Mucosa of gallbladder (tissue), 1 donor: ENCODE measurements around the gene ZNF837. TPM values are rescaled to one million over a fixed set of nuclear protein-coding genes. Genes with fewer than 3 reads are reported as not detected.
"Not testable (repeated sequence)": the region's sequence is repeated elsewhere in the genome, so short reads cannot be mapped to it uniquely, and the experiment has no call there.

Source experiments
- DNase-seq: peaks from one replicate; pipeline ENCODE4 v3.0.0-alpha.2; 2020; ENCODE audit warnings: low spot score
- total RNA-seq: library from RNA; stranded (reverse); gene quantifications from one replicate; pipeline ENCODE4 v1.2.1, GENCODE V29; 2021
- donor health status: DM: no; HTN: no; CAD: no.

The ZNF837 gene
- total RNA-seq, 1 donor from 2014 or later, result 2.9 TPM

DNA sequence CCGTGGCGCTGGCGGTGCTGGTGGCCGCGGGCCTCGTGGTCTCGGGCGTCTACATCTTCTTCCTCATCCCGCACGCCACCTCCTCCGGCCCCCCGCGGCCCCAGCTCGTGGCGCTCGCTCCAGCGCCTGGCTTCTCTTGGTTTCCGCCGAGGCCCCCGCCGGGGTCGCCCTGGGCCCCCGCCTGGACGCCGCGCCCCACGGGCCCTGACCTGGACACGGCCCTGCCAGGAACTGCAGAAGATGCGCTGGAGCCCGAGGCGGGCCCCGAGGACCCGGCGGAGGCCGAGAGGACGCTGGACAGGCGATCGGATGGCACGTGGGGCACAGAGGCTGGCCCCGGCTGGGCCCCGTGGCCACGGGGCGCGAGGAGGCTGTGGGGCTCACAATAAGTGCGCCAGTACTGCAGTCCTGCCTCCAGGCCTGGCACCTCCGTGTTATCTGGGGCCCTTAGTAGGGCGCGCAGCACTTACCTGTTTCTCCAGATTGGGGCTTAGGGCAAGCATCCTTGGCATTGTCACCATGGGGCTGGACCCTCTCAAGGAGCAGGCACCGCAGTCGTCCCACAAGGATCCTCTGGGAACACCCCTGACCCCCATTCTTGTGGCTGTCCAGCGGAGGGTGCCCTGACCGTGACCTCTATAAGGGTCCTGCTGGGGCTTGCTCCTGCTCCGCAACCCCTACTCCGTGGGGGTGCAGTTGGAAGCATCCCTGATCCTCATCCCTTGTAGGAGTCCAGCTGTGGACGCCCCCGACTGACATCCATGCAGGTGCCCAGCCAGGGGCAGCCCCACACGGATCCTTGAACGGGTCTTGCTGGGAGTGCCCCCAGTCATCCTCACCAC, 16.1 kb upstream of the ZNF837 start:
- no peak for DNase-seq

DNA sequence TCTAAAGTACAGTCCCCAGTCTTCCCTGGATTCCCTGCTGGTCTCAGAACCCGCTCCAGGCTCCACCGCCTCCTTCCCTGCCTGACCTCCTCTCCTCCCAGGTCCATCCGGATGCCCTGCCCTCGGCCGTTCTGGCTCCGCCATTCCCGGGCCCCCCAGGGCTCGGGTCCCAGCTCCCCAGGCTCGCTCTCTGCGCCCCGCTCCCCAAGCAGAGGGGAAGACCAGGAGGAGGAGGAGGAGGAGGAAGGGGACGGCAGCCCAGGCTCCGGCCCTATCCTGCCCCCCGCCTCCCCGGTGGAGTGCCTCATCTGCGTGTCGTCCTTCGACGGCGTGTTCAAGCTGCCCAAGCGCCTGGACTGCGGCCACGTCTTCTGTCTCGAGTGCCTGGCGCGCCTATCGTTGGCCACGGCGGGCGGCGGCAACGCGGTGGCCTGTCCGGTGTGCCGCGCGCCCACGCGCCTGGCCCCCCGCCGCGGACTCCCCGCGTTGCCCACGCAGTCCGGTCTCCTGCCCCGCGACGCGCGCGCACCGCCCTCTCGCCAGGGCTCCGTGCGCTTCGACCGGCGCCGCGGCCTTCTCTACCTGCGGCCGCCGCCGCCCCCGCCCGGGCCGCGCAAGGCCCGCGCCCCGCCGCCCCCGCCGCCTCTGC, 15.3 kb upstream of the ZNF837 start:
- DNase-seq, result no peak

DNA sequence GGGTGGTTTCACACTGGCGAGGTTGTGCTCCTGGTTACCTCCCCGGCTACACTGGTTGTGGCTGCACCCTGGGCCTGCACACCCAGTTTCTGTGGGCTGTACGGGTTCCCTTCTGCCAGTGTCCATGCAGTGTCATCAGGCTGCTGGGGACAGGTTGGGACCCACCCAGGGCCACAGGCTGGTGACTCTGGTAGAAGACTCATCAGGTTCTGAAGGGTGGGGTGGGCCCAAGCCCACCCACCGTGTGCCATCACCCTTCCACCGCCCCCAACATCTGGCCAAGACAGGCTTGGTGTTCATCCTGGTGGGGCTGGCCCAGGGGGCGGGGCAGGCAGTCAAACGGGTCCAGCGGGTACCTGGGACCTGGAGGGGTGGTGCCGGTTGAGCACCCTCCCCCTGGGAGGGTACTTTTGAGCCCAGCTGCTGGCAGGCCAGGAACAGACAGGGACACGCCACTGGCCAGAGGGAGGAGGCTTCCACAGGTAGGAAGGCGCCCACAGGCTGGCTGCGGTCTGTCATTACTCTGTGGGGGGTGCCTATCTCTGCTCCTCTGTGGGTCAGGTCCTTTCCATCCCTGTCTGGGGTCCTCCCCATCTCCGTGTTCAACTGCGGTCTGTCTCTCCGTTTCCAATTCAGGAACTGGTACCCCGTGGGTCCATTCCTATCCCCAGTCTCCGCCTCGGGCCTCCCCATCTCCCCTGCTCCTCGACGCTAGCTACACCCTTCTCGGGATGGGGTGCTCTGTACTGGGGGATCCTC, 14.6 kb upstream of the ZNF837 start, which contains the start of gene RNF225:
RNF225 (plus strand) TSS at position 437 of the 759 bp plus-strand sequence. CDS start 434 bp downstream, outside the sequence.
- DNase-seq, result no peak

DNA sequence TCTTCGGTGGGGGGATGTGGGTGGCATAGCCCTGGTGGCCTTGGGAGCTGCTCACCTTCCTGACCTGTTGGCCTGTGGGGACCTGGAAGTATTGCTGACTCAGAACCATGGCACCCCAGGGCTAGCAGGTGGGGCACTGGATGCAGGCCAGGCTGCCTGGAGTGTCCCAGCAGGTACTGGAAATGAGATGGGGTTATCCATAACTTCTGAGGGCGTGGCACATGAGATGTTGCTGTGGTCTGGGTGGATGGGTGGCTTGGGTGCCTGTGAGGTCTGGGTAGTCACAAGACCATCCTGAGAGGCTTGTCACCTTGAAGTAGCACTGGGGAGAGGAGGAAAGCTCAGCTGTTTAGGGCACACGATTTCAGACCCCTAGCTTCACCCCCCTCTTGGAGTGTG, 14.0 kb upstream of the ZNF837 start:
- no peak for DNase-seq

DNA sequence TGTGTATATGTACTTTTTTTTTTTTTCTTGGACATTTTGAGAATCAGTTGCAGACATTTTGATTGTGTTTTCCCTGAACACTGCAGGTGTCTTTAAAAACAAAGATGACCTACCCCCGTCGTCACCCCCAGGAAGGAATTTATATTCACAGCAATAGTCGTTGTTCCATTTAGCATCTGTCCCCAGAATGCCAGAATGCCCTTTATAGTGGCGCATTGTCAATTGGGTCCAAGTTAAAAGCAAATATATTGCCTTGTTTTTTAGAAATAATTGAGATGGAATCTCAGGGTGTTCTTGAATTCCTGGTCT, 12.8 kb upstream of the ZNF837 start:
- DNase-seq, result no peak

DNA sequence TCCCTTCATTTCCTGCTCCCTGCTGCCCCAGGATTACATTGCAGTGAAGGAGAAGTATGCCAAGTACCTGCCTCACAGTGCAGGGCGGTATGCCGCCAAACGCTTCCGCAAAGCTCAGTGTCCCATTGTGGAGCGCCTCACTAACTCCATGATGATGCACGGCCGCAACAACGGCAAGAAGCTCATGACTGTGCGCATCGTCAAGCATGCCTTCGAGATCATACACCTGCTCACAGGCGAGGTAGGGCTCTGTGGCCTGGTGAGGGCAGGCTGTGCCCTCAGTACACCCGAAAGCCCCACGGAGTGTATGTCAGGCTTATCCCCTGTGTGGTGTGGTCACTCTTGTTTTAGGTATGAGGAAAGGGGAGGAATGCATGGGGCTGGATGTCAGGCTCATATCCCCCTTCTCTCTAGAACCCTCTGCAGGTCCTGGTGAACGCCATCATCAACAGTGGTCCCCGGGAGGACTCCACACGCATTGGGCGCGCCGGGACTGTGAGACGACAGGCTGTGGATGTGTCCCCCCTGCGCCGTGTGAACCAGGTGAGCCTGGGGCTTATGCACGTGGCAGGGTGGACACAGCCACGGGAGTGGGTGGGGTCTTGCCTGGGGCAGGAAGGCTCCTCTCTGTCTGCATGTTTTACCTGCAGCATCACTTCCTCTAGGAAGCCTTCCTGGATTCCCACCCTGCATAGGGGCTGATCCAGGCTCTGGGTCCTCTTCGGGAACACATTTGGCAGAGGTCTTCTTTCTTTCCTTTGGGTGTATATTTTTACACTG, 12.3 kb upstream of the ZNF837 start:
- DNase-seq, result no peak

DNA sequence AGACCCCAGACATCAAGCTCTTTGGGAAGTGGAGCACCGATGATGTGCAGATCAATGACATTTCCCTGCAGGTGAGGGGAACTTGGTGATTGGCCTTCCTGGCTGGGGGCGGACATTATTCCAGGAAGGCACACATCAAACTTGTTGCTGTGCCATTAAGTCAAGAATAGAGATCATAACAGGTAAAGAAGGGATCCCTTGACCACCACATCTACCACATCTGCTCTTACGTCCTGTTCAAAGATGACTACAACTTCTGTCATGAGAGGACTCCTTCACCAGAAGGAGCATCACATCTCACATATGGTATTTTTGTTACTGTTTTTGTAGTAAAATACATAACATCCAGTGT, 7.3 kb upstream of the ZNF837 start:
- DNase-seq, result no peak

DNA sequence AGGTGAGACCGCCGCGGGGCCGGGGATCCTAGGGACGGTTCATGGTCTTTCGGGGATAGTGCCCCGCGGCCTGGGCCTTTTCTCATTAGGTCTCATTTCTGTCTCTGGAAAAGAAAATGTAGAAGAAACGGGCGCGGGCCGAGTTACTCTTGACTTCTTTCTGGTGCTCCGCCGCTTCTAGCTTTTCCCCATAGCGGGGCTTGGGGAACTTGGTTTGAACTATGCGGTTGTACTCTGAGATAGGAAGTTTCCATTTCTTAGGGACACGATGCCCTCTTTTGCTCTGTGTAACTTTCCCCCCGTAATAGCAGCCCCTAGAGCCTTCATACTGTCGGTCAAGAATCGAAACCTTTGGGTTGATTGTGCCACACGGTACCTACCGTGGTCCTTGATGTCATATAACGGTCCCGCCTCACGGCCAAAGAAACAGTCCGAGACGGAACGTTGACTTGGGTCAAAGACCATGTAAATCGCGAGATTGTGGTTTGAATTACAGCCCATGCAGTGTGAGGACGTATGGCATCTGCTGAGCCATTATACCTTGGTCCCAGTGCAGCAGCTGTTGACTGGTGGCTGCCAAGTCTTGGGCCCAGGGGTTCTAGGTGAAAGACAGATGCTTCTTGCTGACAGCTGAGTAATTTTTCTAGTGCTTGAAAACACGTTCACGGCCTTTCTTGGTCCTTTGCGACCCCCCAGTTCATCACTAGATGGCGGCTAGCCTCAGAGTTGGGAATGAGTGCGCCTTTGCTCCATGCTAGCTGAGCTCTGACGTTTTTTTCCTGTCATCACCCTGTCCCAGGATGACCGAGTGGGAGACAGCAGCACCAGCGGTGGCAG, 6.7 kb upstream of the ZNF837 start:
- DNase-seq, result no peak

DNA sequence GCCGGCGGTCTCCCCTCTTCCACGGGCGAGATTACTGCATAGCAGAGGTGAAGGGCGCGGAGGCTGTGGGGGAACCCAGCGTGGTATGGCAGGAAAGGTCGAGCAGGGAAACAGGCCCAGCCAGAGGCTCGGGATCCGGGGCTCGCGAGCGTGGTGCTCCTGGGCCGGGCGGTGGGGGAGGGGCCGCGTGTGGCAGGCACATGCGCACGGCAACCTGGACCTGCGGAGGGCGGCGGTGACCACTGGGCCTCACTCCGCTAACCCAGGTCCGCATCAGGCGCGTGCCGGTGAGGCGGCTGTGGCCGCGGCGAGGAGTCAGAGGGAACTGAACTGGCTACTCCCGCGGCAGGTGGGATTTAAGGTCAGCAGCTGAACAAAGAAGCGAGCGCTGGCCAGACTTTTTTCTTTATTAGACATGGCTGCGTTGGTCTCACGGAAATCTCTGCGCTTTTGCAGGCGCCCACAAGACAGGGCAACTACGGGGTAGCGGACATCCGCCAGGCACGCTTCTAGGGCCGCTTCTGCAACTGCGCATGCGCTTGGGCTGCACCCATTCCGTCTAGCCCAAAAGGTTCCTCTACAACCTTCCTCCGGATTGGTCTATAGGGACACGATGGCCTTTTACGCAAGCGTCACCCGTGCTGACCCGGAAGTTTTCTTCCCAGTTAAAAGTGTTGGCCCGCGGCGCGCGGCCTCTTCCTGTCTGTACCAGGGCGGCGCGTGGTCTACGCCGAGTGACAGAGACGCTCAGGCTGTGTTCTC, 5.9 kb upstream of the ZNF837 start, which contains the start of gene RPS5:
RPS5 (plus strand) TSS at position 694 of the 762 bp plus-strand sequence. CDS start 869 bp downstream, outside the sequence.
- peak; percentile 97 for DNase-seq

DNA sequence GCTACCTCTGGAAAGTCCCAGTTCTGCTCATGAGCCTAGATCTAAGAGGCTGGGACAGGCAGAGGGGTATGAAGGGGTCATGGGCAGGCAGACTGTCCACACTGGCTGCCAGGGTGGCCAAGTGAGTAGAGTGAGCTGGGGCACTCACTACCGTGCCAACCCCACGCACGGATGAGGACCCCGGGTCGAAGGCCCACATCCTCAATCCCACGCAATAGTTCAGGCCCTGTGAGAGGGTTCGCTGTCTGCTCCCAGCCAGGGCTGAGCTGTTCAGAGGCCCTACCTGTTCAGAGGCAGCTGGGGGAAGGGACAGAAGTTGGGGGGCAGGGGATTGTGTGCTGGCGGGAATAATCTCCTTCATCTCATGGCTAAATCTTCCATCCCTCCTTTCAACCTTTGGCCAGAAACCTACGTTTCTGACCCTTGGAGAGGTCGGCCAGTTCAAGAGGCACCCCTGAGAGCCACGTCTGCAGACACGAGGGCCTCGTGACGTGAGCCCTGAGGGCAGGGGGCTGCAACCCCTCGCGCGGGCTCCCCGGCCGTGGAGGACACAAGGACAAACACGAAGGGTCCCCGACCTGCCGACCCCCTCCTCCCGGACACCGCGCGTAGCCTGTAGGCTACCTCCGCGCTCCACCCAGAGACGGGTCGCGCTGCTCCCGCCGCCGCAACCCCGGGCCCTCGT, 5.2 kb upstream of the ZNF837 start:
- DNase-seq, result no peak

DNA sequence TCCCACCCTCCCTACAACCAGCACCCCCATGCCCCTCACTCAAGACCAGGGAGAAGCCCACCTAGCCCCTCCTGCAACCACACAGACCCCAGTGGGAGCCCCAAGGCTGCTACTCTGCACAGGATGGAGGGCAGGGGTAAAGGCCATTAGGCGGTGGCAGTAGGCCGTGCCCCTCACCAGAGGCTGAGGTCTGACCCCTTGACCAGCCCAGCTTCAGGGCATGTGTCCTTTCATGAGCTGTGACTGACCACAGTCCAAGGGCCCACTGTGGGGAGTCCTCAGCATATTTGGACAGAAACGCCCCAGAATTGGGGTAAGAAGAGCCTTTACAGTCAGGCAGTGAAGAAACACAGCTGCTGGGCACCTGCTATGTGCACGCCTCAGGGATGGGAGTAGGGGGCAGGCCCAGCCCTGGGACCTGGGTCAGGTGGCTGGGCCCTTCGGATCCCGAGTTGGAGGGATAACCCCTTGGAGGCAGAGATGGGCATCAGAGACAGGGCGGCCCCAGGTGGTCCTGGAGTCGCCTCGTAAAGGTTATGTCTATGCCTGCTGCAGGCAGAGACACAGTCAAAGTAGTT, 4.6 kb upstream of the ZNF837 start:
- DNase-seq, result no peak

DNA sequence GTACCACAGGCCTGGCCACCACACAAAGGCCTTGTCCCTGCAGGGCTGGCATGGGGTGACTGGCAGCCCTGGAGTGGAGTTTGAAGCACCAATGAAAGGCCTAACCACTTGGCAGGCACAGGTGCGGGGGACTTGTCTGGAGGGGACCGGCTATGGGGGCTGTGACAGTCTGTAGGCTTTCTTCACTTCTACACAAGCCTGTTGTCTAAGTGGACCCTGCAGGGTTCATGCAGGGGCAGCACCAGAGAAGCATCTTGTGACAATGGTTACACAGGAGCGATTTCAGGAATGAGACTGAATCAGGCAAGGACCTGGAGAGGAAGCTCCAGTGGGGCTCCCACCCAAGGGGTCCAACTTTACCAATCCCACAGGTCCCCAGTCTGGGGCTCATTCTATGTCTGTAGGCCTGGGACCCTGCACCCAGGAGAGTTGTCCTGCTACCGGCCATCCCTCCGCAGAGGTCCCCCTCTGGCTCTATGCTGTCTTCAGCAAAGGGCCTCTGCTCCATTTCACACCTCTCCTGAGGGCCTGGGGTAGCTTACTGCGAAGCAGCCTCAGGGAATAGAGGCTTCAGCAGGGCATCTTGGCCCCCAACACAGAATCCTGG, 2.3 kb upstream of the ZNF837 start:
- no peak for DNase-seq

DNA sequence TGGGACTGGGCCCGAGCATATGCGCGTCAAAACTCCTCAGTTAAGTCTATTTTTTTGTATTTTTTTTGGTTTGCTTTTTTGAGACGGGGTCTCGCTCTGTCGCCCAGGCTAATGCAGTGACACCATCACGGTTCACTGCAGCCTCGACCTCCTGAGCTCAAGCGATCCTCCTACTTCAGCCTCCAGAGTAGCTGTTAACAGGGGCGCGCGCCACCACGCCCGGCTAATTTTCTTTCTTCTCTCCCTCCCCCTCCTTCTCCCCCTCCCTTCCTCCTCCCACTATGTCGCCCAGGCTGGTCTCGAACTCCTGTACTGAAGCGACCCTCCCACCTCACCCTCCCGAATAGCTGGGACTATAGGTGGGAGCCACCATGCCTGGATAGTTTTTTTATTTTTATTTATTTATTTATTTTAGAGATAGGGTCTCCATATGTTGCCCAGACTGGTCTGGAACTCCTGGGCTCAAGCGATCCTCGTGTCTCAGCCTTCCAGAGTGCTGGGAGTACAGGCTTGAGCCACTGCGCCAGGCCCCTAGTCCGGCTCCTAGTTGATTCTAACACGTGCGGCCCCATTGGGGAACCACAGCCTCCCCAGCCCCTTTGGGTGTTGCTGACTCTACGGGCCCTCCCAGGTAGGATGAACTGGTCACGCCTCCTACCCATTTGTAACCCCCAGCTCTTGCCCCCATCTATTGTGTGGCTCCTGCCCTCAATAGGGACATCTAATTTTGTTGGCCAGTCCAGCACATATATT, 806 bp upstream of the ZNF837 start:
- DNase-seq, result no peak

DNA sequence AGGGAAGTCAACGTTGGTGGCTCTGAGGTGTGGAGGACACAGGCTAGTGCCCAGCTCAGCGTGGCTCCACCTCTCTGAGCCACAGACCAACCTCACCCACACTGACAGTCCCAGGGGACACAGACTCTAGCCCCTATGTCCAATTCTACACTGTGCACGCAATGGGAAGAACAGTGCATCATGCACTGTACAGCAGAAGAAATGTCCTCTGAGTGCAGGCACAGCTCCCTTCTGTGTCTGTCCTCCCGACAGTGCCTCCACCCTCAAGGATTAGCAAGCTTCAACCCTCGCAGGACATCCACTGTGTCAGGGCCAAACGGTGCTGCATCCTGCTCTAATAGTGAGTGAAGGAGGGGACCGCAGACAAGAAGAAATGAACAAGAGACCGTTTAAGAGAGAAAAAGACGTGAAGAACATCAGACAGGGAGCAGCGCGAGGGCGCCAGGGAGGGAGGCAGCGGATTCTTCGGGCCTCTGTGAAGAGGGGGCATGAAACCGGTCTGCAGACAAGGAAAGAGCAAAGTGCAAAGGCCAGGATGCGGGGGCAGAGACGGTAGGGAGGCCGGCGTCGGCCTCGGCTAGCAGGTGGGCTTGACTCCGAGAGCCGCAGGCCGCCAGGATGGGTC, 681 bp downstream of the ZNF837 start:
- no peak for DNase-seq

DNA sequence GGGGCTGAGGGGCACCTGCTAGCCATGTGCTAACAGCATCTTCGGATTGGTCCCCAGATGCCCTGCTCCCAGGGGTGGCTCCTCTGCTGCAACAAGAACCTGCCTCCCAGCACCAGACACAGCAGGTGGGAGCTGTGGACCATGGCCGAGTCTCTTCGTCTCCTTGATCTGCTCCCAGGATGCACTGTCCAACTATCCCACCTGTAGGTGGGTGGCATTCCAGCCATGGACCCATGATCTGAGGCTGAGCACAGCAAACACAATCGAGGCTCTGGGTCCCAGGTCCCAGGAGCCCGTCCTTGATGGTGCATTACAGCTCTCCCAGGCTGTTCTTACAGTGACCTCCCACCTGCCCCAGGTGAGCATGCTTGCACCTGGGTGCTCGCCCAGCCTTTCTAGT, 1.6 kb downstream of the ZNF837 start:
- no peak for DNase-seq

DNA sequence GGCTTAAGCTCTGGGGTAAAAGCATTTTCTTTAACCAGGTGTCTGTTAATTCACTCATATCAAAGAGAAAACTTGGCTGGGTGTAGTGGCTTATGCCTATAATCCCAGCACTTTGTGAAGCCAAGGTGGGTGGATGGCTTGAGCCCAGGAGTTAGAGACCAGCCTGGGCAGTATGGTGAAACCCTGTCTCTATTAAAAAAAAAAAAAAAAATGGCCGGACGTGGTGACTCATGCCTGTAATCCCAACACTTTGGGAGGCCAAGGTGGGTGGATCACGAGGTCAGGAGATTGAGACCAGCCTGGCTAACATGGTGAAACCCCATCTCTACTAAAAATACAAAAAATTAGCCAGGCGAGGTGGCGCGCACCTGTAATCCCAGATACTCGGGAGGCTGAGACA, 4.1 kb downstream of the ZNF837 start:
- not testable (repeated sequence) for DNase-seq

DNA sequence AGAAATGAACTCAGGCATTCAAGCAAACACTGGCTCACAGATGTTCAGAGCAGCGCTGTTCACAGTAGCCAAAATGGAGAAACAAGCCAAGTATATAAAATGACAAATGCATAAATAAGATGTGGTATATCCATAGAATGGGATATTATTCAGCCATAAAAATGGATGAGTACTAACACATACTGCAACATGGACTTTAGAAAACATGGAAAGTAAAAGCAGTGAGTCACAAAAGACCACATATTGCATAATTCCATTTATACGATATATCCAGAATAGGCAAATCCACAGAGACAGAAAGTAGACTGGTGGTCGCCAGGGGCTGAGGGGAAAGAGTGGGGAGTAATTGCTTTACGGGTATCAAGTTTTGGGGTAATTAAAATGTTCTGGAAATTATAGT, 6.6 kb downstream of the ZNF837 start:
- no peak for DNase-seq
